Ovary (tissue), 9 donors: Measurements from ENCODE around the gene TMEM95. TPM values are rescaled to one million over a fixed set of nuclear protein-coding genes. Genes with fewer than 3 reads are reported as not detected.

Experiments used
- DNase-seq, 5 donors: peaks; one replicate each; pipeline ENCODE4 v3.0.0-alpha.2; 2019 to 2020
- H3K27ac ChIP-seq, 2 donors: fragments of 200-600 bp; one replicate each; pipeline versions ENCODE4 v1.5.1 to v1.8.0; 2019 to 2022
- H3K27me3 ChIP-seq: fragments of 200-600 bp; one replicate; pipeline ENCODE4 v1.8.0; 2022
- H3K36me3 ChIP-seq: fragments of 200-600 bp; sonication (generic); one replicate; pipeline ENCODE4 v1.5.1; 2019
- H3K4me1 ChIP-seq: one replicate; pipeline ENCODE4 v1.8.1; 2013; ENCODE audit warnings: mild to moderate bottlenecking, moderate library complexity; ENCODE audit not compliant: insufficient read depth
- H3K4me3 ChIP-seq: fragments of 200-600 bp; sonication (generic); one replicate; pipeline ENCODE4 v1.5.1; 2017
- H3K9me3 ChIP-seq, 2 donors: fragments of 200-600 bp in 1 of 2; sonication (generic) in 1 of 2; one replicate each; pipeline versions ENCODE4 v1.5.1 to v1.8.1; 2013 to 2019; ENCODE audit warnings: mild to moderate bottlenecking in 1 of 2, moderate library complexity in 1 of 2
- CTCF ChIP-seq, 3 donors: fragments of 450-650 bp in 2 of 3; fragments of 200-600 bp in 1 of 3; IDR thresholded peaks; one replicate each; pipeline versions ENCODE4 v1.5.1 to v1.8.0; 2016 to 2022; ENCODE audit warnings: antibody characterized with exemption in 3 of 3, mild to moderate bottlenecking in 1 of 3
- EP300 ChIP-seq: sonication (generic); formaldehyde crosslinking; IDR thresholded peaks from one replicate; pipeline ENCODE4 v1.6.1; 2017; ENCODE audit warnings: antibody characterized with exemption
- POLR2A ChIP-seq: fragments of 450-650 bp; IDR thresholded peaks from one replicate; pipeline ENCODE4 v1.6.1; 2017; ENCODE audit warnings: antibody characterized with exemption, mild to moderate bottlenecking, moderate library complexity
- WGBS, 3 donors: extraction: QIAGEN DNeasy Blood & Tissue Kit in 1 of 3; methylation state at CpG; one replicate each; pipeline versions ENCODE4 v1.1.5 to v1.1.7; 2013 to 2017; 5-methylcytosine and 5-hydroxymethylcytosine counted together
- intact Hi-C, 4 donors: fragments of 100-400 bp; cut with DNase I; formaldehyde crosslinking; loops; one replicate each; pipeline versions ENCODE4 v1.11.0 to v1.15.1; 2022 to 2023
- polyA plus RNA-seq, 2 donors: library from polyadenylated mRNA; stranded (reverse); fragments of 200-250 nt in 1 of 2; fragments of 350-450 nt in 1 of 2; fragmentation: Illumina TruSeq in 1 of 2; extraction: RNeasy Lipid Tissue Mini Kit (QIAGEN cat#74804) in 1 of 2; gene quantifications; one replicate each; pipeline ENCODE4 v1.2.3, GENCODE V29; 2013 to 2014
- total RNA-seq, 7 donors: library from RNA; depleted of rRNA in 2 of 7; stranded (reverse); fragments of >200 nt in 2 of 7; fragmentation: NEBNext Ultra II Directional in 3 of 7; extraction: Animal tissue kit (Norgen Biotek cat#: 25700) in 3 of 7; gene quantifications; one replicate each; pipeline versions ENCODE4 v1.1.0 to v1.2.4, GENCODE V29; 2016 to 2023
- donor health status: DM: no; HTN: no; CAD: no; lungs with moderate emphysema.
- donor health status: DM: no; HTN: no; CAD: no.
- donor health status: Bipolar disorder and iron deficiency.
- donor health status: DM: yes; HTN: yes; CAD: no.
- donor health status: DM: no; HTN: no; CAD: no.
- donor health status: DM: yes; HTN: yes; CAD: no.

Gene TMEM95
- total and polyA plus RNA-seq, 9 donors, result not detected

GRCh38 chr17:7308625-7309433 is 46.1 kb upstream of the TMEM95 start:
- Histone ChIP-seq H3K4me1 (peaks cover 9% of the 10 kb centered on the region), H3K27me3 (no peaks in the 10 kb centered on the region), H3K27ac (peak overlapping the region; percentile 94), H3K36me3 (no peaks in the 10 kb centered on the region), H3K4me3 (peak overlapping the region; percentile 91), H3K9me3 (no peaks in the 10 kb centered on the region)
- TF ChIP-seq POLR2A, result peak; percentile 43
- TF ChIP-seq EP300, result no peak
- TF ChIP-seq CTCF (IDR thresholded peaks at IDR 0.05), result no peak
- DNase-seq, result peak; percentile 59 to 79 (median 67)
- WGBS, 3 donors, result 1 to 2% (median 1%) methylated on average over 14 of the region's 14 CpGs
- intact Hi-C loops, result loop anchor here in 1 of 4 donors (5.0 kb wide), 1 partner anchor 263 kb away; no protein-coding TSS in a partner anchor

GRCh38 chr17:7309628-7310027 is 45.3 kb upstream of the TMEM95 start:
- TF ChIP-seq CTCF (IDR thresholded peaks at IDR 0.05), result no peak
- no peak for TF ChIP-seq POLR2A
- no peak for TF ChIP-seq EP300
- Histone ChIP-seq H3K4me1 (peaks cover 13% of the 10 kb centered on the region), H3K27ac (no peak overlapping the region), H3K4me3 (no peak overlapping the region), H3K27me3 (no peaks in the 10 kb centered on the region), H3K36me3 (no peaks in the 10 kb centered on the region), H3K9me3 (no peaks in the 10 kb centered on the region)
- DNase-seq, result no peak
- 85 to 92% (median 85%) methylated on average over 12 of the region's 12 CpGs for WGBS, 3 donors
- intact Hi-C loops, result loop anchor here in 1 of 4 donors (5.0 kb wide), 1 partner anchor 263 kb away; no protein-coding TSS in a partner anchor

- no peaks in the 10 kb centered on the region for H3K9me3 ChIP-seq
- no peak overlapping the region for H3K27ac ChIP-seq
- intact Hi-C loops, result no loop called here
- H3K4me1 ChIP-seq, result peaks cover 13% of the 10 kb centered on the region
- H3K4me3 ChIP-seq, result no peak overlapping the region
- H3K36me3 ChIP-seq, result no peaks in the 10 kb centered on the region
- no peaks in the 10 kb centered on the region for H3K27me3 ChIP-seq
- WGBS, 3 donors, result 65 to 69% (median 68%) methylated on average over 7 of the region's 7 CpGs
- DNase-seq, result no peak
- no peak for TF ChIP-seq EP300
- TF ChIP-seq CTCF (IDR thresholded peaks at IDR 0.05), result no peak
- TF ChIP-seq POLR2A, result no peak
Observed at GRCh38 chr17:7311110-7311705, 43.7 kb upstream of the TMEM95 start.

- WGBS, 3 donors, result 57 to 70% (median 59%) methylated on average over 7 of the region's 7 CpGs
- peaks cover 13% of the 10 kb centered on the region for H3K4me1 ChIP-seq
- H3K36me3 ChIP-seq, result no peaks in the 10 kb centered on the region
Observed at GRCh38 chr17:7312432-7313087, 42.4 kb upstream of the TMEM95 start.

More at GRCh38 chr17:7312432-7313087, 42.4 kb upstream of the TMEM95 start:
- no peaks in the 10 kb centered on the region for H3K9me3 ChIP-seq
- TF ChIP-seq POLR2A (no peak), CTCF (IDR thresholded peaks at IDR 0.05) (no peak), EP300 (no peak)
- intact Hi-C loops, result no loop called here
- no peak overlapping the region for H3K4me3 ChIP-seq
- no peak for DNase-seq
- H3K27ac ChIP-seq, result no peak overlapping the region
- no peaks in the 10 kb centered on the region for H3K27me3 ChIP-seq
